NB4 (cell line): Measurements from ENCODE around the gene MEI4.

ENCODE experiments used
- DNase-seq: peaks from one replicate; pipeline ENCODE4 v3.0.0; 2010; ENCODE audit warnings: low read depth
- H3K4me3 ChIP-seq: one replicate; pipeline ENCODE4 v1.5.1; 2011; ENCODE audit warnings: mild to moderate bottlenecking, low read depth, low read length, moderate library complexity
- MYC ChIP-seq: IDR thresholded peaks from 2 replicates; pipeline ENCODE4 v1.6.1; 2011; ENCODE audit warnings: low read depth, low read length
- POLR2A ChIP-seq: IDR thresholded peaks from 2 replicates; pipeline ENCODE4 v1.6.1; 2011; ENCODE audit warnings: mild to moderate bottlenecking; ENCODE audit not compliant: insufficient read length; ENCODE audit errors: extremely low read depth
- TF ChIP-seq, protein P1 (sequence below): IDR thresholded peaks from 2 replicates; pipeline ENCODE4 v1.6.1; 2011; ENCODE audit warnings: low read depth, low read length
- TF ChIP-seq, protein P2 (sequence below): IDR thresholded peaks from one replicate; pipeline ENCODE4 v1.5.1; 2012; ENCODE audit warnings: low read depth, low read length

MEI4 gene

DNA sequence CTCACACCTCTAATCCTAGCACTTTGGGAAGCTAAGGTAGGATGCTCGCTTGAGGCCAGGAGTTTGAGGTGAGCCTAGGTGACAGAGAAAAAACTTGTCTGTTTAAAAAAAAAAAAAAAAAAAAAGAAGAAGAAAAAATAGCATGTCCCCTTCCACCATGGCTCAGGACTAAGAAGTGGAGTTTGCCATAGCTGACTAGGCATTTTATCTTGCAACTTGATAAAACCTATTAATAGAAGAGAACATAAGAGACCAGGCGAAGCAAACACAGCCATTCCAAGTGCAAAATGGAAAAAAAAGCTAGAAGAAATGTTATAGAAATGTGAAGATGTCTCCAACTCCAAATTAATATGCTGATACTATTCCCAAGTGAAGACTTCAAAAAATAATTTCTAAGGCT lies 277.5 kb downstream of the MEI4 start:
- no peak overlapping the region for H3K4me3 ChIP-seq
- TF ChIP-seq MYC: no peak
- TF ChIP-seq, protein P1, sequence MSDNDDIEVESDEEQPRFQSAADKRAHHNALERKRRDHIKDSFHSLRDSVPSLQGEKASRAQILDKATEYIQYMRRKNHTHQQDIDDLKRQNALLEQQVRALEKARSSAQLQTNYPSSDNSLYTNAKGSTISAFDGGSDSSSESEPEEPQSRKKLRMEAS: no peak
- TF ChIP-seq, protein P2, sequence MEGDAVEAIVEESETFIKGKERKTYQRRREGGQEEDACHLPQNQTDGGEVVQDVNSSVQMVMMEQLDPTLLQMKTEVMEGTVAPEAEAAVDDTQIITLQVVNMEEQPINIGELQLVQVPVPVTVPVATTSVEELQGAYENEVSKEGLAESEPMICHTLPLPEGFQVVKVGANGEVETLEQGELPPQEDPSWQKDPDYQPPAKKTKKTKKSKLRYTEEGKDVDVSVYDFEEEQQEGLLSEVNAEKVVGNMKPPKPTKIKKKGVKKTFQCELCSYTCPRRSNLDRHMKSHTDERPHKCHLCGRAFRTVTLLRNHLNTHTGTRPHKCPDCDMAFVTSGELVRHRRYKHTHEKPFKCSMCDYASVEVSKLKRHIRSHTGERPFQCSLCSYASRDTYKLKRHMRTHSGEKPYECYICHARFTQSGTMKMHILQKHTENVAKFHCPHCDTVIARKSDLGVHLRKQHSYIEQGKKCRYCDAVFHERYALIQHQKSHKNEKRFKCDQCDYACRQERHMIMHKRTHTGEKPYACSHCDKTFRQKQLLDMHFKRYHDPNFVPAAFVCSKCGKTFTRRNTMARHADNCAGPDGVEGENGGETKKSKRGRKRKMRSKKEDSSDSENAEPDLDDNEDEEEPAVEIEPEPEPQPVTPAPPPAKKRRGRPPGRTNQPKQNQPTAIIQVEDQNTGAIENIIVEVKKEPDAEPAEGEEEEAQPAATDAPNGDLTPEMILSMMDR: no peak
- TF ChIP-seq POLR2A: no peak
- no peak for DNase-seq

DNA sequence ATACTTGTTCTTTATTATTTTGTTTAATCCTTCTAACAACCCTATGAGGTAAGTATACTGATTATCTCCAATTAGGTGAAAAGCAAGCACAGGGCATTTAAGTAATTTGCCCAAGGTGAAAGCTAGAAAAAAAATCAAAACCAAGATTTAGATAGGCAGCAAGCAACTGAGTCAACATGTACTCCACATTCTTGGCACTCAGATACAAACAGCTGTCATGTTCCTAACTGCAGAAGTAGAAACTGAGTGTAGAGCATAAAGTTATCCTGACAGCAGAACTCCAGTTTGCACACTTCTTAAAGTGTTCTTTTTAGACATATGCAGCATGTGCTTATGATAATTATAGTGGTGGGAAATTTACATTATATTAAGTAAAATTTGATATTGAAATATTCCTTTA lies 278.1 kb downstream of the MEI4 start:
- no peak for TF ChIP-seq POLR2A
- TF ChIP-seq, protein P2: no peak
- no peak overlapping the region for H3K4me3 ChIP-seq
- no peak for DNase-seq

DNA sequence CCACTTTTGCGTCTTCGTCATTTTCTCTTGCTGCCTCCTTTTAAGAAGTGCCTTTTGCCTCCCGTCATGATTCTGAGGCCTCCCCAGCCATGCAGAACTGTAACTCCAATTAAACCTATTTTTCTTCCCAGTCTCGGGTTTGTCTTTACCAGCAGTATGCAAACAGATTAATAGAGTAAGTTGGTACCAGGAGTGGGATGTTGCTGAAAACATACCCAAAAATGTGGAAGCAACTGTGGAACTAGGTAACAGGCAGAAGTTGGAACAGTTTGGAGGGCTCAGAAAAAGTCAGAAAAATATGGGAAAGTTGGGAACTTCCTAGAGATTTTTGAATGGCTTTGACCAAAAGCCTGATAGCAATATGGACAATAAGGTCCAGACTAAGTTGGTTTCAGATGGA lies 309.2 kb downstream of the MEI4 start:
- no peak overlapping the region for H3K4me3 ChIP-seq
- no peak for DNase-seq
- TF ChIP-seq, protein P1: no peak
- TF ChIP-seq, protein P2: no peak
- no peak for TF ChIP-seq MYC
- no peak for TF ChIP-seq POLR2A

DNA sequence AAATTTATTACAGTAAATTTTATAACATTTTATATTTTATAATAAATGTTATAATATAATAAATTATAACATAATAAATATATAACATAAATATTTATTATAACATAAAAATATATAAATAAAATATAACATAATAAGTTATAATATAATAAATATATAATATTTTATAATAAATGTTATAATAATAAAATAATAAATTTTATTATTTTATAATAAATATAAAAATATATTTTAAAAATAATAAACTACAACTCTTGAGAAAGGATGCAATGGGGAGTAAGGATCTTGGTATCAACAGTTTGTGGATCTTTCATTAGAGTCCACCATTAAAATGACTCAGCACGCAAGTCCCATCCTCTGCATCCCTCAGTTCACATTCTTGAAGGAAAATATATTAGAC lies 312.6 kb downstream of the MEI4 start:
- no peak overlapping the region for H3K4me3 ChIP-seq
- DNase-seq: no peak
- no peak for TF ChIP-seq POLR2A
- TF ChIP-seq, protein P1: no peak
- TF ChIP-seq, protein P2: no peak
- TF ChIP-seq MYC: no peak

DNA sequence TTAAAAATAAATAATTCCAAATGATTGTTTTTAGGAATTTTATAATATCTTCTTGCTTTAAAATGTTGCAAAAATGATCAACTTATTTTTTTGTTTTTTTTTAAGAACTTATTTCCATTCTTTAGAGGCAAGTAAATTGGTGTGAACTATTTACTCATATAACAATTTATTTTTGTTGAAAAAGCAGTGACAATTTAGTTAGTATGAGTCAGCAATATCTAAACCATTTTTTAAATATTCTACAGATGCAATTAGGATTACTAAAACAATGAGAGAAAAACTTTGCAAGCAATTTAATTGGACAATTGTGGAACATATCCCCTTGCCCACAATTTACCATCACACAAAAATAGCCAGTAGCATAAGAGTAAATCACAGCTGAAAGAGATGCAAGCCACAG lies 319.5 kb downstream of the MEI4 start:
- no peak for DNase-seq
- TF ChIP-seq, protein P2: no peak
- TF ChIP-seq POLR2A (no peak), MYC (no peak)
- TF ChIP-seq, protein P1: no peak
- no peak overlapping the region for H3K4me3 ChIP-seq
